DMS 273 (cell line): Measurements from ENCODE around the gene GADD45GIP1.
"Not testable (repeated sequence)": the region's sequence is repeated elsewhere in the genome, so short reads cannot be mapped to it uniquely, and the experiment has no call there.

Source experiments
- DNase-seq: peaks from one replicate; lab custom pipeline; 2025; ENCODE audit not compliant: unreplicated experiment; lab: John Stamatoyannopoulos, UW

Gene GADD45GIP1

DNA sequence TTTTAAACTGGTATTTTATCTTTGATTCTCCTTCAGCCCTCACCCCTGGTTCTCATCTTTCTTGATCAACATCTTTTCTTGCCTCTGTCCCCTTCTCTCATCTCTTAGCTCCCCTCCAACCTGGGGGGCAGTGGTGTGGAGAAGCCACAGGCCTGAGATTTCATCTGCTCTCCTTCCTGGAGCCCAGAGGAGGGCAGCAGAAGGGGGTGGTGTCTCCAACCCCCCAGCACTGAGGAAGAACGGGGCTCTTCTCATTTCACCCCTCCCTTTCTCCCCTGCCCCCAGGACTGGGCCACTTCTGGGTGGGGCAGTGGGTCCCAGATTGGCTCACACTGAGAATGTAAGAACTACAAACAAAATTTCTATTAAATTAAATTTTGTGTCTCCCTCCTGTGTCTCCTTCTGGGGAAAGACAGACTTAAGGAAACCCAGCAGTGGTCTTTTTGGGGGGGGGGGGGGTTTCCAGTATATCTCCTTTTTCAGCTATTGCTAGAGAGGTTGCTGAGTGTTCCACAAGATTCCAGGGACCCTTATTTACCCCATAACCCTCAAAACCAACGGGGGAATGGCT, 12.8 kb downstream of the GADD45GIP1 start:
- DNase-seq = no peak

DNA sequence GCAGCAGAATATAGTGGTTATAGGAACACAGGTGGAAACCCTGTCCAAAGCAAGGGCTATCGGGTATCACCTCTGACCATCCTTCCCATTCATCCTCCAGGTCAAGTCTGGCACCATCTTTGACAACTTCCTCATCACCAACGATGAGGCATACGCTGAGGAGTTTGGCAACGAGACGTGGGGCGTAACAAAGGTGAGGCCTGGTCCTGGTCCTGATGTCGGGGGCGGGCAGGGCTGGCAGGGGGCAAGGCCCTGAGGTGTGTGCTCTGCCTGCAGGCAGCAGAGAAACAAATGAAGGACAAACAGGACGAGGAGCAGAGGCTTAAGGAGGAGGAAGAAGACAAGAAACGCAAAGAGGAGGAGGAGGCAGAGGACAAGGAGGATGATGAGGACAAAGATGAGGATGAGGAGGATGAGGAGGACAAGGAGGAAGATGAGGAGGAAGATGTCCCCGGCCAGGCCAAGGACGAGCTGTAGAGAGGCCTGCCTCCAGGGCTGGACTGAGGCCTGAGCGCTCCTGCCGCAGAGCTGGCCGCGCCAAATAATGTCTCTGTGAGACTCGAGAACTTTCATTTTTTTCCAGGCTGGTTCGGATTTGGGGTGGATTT, 13.5 kb downstream of the GADD45GIP1 start:
- no peak for DNase-seq

DNA sequence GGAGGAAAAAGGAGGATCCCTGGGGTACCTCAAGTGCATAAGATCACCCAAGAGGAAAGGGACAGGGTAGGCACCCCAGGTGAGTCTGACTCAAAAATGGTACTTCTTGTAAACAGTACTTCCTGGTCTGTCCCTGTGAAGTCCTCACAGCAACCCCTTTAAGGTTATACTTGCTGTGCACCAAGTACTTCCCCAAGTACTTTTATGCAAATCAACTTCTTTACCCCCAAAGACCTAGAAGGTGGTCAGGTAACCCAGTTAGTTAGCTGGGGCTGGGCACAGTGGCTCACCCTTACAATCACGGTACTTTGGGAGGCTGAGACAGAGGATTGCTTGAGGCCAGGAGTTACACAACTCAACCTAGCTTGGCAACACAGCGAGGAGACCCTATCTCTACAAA, 16.1 kb downstream of the GADD45GIP1 start:
- DNase-seq = no peak

DNA sequence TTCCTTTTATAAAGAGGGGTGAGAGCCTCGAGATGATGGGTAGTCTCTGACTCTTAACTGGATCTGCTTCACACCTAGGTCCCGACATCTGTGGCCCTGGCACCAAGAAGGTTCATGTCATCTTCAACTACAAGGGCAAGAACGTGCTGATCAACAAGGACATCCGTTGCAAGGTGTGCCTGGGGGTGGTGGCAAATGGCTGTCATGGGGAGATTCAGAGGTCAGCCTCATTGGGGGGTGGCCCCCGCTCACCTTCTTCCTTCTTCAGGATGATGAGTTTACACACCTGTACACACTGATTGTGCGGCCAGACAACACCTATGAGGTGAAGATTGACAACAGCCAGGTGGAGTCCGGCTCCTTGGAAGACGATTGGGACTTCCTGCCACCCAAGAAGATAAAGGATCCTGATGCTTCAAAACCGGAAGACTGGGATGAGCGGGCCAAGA, 17.0 kb downstream of the GADD45GIP1 start:
- DNase-seq = no peak

- DNase-seq = peak; percentile 65
Measured at GRCh38 chr19:12938779-12939601, 18.0 kb downstream of the GADD45GIP1 start.

DNA sequence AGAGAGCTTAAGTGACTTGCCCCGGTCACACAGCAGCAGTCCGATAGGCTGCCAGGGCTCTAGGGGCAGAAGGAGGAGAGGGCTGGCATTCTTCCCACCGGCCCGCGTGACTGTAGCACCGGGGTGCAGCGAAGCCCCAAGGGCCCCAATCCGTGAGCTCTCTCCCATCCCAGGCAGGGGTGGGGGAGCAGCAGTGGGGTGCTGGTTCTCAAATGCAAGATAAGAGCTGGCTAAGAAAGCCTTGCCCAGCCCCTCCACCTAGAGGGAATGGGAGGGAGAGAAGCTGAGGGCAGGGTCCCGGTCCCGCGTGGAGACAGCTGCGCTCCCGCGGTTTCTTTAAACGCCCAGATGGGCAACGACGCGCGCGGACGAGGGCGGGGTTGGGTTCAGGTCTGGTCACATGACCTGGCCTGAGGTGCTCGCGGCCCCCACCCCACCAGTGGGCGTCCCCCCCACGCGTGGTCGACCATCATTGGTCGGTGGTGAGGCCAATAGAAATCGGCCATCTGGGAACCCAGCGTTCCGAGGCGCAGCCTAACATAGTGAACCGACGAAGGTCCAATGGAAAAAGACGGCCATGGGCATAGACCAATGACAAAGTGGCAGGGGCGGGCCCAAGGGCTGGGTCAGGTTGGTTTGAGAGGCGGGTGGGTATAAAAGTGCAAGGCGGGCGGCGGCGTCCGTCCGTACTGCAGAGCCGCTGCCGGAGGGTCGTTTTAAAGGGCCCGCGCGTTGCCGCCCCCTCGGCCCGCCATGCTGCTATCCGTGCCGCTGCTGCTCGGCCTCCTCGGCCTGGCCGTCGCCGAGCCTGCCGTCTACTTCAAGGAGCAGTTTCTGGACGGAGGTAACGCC, 18.9 kb downstream of the GADD45GIP1 start, which contains the start of gene CALR:
Gene CALR (plus strand): TSS at position 683 of the 852 bp plus-strand sequence. CDS start 71 bp downstream, at position 754.
- DNase-seq = peak; percentile 100

DNA sequence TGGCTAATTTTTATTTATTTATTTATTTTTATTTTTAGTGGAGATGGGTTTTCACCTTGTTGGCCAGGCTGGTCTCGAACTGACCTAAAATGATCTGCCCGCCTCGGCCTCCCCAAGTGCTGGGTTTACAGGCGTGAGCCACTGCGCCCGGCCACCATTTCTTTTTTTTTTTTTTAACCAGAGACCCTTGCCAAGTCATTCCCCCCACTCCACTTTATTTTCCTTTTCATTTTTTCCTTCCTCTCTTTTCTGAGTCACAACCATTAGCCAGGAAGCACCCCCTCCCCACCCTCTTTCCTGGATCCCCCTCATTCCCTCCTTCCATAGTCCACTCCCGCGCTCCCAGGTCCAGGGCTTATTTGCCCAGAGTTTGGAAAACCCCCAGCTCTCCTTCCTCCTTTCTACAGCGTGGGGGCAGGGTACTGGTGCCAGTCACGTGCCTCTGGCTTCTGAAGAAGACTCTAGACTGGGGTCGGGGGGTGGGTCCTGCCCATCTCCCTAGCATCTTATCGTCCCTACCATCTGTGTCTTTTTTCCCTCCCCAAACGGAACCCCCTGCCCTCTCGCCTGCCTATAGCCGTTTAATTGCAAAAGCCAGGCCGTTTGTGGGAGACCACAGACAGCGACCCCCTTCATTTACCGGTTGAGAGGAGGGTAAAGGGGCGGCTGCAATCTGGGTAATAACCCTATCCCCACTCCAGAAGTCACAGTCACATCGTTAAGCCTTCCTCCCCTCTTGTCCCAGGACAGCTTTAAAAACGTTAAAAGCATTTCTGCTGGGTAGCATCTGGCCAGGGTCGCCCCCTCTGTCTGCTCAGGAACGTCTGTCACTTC, 19.7 kb downstream of the GADD45GIP1 start:
- DNase-seq = peak; percentile 84

DNA sequence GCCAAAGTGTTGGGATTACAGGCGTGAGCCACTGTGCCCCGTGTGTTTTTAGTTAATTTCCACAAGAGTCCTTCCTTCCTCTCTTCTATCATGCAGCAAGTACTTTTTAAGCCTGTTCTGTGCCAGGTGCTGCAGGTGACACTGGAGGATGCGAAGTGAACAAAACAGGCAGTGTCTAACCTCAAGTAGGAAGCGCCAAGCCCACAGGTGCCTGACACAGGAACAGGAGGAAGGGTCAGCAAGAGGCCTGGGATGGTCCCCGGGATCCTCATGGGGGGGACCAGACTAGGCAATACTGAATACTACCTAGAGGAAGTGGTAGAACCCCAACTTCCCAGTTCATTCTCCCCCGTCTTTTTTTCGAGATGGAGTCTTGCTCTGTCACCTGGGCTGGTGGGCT, 20.4 kb downstream of the GADD45GIP1 start:
- DNase-seq = no peak

DNA sequence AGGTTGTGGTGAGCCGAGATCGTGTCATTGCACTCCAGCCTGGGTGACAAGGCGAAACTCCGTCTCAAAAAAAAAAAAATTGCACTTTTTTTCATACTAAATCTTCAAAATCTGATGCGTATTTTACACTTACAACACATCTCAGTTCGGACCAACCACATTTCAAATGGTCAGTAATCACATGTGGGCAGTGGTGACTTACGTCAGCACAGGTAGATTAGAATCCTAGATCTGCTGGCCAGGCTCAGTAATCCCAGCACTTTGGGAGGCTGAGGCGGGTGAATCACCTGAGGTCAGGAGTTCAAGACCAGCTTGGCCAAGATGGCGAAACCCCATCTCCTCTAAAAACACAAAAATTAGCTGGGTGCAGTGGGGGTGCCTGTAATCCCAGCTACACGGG, 22.0 kb downstream of the GADD45GIP1 start:
- DNase-seq = no peak

DNA sequence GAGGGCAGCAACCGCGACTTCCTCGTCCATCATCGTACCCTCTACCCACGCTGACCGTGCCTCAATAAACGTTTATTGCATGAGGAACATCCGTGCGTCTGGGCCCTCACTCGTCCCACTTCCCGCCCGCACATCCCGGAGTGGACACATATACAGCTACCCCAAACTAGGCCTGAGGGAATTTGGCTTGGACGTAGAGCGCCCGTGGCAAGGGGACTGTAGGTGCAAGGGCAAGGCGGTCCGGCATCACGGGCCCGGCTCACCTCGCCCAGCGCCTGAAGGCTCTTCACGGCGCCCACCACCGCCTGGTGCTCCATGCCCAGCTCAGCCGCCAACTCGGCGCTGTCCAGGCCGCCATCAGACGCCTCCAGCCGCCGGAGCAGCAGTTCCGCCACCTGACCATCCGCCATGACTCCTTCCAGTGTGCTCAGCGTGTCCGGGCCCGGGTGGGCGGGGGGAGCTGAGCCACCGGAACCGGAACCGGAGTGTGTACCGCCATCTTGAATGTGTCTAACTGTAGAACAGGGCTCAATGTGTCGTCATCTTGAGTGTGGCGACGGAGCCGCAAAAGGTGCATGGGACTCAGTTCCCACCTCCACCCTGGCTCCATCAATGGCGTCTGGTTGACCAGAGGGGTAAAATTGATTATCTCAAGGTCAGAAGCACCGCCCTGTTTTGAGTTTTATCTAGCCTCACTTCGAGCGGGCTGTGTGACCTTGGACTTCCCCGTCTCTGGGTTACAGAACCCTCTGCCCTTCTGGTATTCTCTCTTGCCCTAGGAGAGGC, 23.5 kb downstream of the GADD45GIP1 start, which contains the start of gene FARSA:
Gene FARSA (minus strand): TSS at position 425 of the 786 bp plus-strand sequence. CDS start 15 bp downstream, at position 410.
- peak; percentile 96 for DNase-seq

DNA sequence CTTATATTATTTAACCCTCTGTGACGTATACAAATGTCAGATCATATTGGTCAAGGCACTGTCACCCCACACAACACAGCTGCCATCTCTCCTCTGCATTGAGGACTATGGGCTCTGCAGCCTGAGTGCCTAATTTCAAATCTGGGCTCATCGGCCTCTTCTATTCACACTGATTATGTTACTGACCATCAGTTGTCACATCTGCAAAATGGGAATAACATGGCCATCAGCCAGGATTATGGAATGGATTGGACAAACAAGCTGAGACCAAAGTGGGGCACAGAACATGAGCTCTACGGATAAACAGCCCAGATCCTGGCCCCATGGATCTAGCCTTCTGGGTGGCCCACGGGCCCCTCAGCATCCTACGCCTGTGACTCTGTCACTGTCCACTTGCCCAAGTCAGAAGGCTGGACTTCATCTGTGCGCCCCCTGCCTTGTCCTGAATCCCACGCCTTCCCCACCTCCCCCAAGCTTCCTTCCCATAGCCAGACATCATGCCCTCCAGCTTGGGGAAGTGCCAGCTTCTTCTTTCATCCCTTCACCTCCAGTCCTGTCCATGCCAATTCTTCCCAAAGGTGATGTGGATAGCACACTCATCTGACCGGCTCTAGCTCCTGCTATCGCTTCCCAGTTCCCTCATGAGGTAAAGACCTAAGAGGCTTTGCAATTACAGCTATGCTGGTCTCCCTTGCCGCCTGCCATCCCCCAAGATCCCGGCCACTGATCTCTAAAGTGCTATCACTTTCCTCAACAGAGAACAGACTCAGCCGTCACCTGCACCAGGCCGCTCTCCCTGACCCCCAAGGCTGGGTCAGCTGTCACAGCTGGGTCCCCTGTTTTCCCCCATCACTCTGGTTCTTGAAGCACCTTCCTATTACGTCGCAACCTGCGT, 24.4 kb downstream of the GADD45GIP1 start:
- DNase-seq = no peak

DNA sequence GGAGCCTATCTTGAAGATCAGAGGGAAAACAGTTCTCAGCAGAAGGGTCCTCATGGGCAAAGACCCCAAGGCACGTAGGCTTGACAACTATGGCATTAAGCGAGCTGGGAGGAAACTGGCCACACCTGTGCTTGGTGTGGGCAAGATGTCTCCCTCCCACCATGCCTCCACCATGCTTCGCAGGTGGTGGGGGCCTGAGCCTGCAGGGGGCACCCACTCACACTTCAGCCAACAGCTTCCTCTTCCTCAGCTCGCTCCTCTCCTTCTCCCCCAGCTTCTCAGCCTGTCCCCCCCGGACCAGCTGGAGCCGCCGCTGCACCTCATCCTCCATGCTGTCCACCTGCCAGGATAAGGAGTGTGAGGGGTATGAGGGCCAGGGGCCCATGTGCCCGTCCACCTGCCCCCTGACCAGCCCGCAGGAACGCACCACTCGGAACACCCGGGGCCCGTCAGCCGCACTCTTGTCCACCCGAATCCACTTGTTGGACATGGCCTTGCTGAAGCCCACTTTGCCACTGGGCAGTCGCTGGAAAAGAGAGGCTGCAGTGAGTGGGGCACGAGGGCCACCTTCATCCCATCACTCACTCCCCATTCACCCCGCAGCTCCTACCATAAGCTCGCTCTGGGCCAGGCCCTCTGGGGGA, 26.9 kb downstream of the GADD45GIP1 start:
- DNase-seq = no peak

- DNase-seq = no peak
Measured at GRCh38 chr19:12924621-12925310, 32.3 kb downstream of the GADD45GIP1 start.

- no peak for DNase-seq
Measured at GRCh38 chr19:12922959-12923358, 34.1 kb downstream of the GADD45GIP1 start.

- no peak for DNase-seq
Measured at GRCh38 chr19:12921047-12921446, 36.0 kb downstream of the GADD45GIP1 start.

GRCh38 chr19:12918253-12918652, 38.8 kb downstream of the GADD45GIP1 start:
- DNase-seq = no peak

- not testable (repeated sequence) for DNase-seq
Measured at GRCh38 chr19:12915860-12916259, 41.2 kb downstream of the GADD45GIP1 start.
